Loucy (cell line): Measurements from ENCODE around the gene VSTM2B.

Experiments
- H2AFZ ChIP-seq: fragments of 200-600 bp; sonication (generic); 2 replicates; pipeline ENCODE4 v1.6.0; 2016; ENCODE audit warnings: antibody characterized with exemption, mild to moderate bottlenecking, low read length, moderate library complexity
- H3F3A ChIP-seq: fragments of 200-600 bp; 2 replicates; pipeline ENCODE4 v1.6.0; 2016; ENCODE audit warnings: antibody characterized with exemption, low read depth, mild to moderate bottlenecking
- H3K27me3 ChIP-seq: fragments of 200-600 bp; sonication (generic); 2 replicates; pipeline ENCODE4 v1.6.1; 2014; ENCODE audit warnings: low read length, mild to moderate bottlenecking; ENCODE audit not compliant: insufficient read depth, poor library complexity, severe bottlenecking
- H3K36me3 ChIP-seq: fragments of 200-600 bp; sonication (generic); 2 replicates; pipeline ENCODE4 v1.6.1; 2016; ENCODE audit warnings: low read length; ENCODE audit not compliant: insufficient read depth
- H3K4me1 ChIP-seq: fragments of 200-600 bp; sonication (generic); 2 replicates; pipeline ENCODE4 v1.5.1; 2014; ENCODE audit warnings: low read length, mild to moderate bottlenecking; ENCODE audit not compliant: insufficient read depth, poor library complexity, severe bottlenecking
- H3K4me2 ChIP-seq: fragments of 200-600 bp; sonication (generic); 2 replicates; pipeline ENCODE4 v1.6.0; 2014; ENCODE audit warnings: antibody characterized with exemption, low read length, low read depth, mild to moderate bottlenecking; ENCODE audit not compliant: poor library complexity, severe bottlenecking
- H3K4me3 ChIP-seq: fragments of 200-600 bp; sonication (generic); 2 replicates; pipeline ENCODE4 v1.5.1; 2014; ENCODE audit warnings: low read length, mild to moderate bottlenecking, mixed read lengths; ENCODE audit not compliant: poor library complexity, severe bottlenecking
- H3K79me2 ChIP-seq: fragments of 200-600 bp; sonication (generic); 2 replicates; pipeline ENCODE4 v1.6.1; 2014; ENCODE audit warnings: low read length; ENCODE audit not compliant: insufficient read depth
- H3K9ac ChIP-seq: fragments of 200-600 bp; sonication (generic); 2 replicates; pipeline ENCODE4 v1.6.0; 2014; ENCODE audit warnings: mild to moderate bottlenecking, low read depth, low read length, moderate library complexity; ENCODE audit not compliant: poor library complexity, severe bottlenecking
- H3K9me2 ChIP-seq: fragments of 200-600 bp; sonication (generic); replicated peaks from 2 replicates; pipeline ENCODE4 v1.6.1; 2016; ENCODE audit warnings: low read depth, low read length, mixed read lengths
- H3K9me3 ChIP-seq: fragments of 200-600 bp; sonication (generic); 2 replicates; pipeline ENCODE4 v1.6.1; 2014; ENCODE audit warnings: mild to moderate bottlenecking, antibody characterized with exemption, low read length, low read depth; ENCODE audit not compliant: insufficient read depth
- H4K20me1 ChIP-seq: fragments of 200-600 bp; sonication (generic); 2 replicates; pipeline ENCODE4 v1.6.0; 2014; ENCODE audit warnings: antibody characterized with exemption, low read length, mild to moderate bottlenecking; ENCODE audit not compliant: insufficient read depth, poor library complexity, severe bottlenecking
- EZH2phosphoT487 ChIP-seq: fragments of 200-600 bp; IDR thresholded peaks from 2 replicates; pipeline ENCODE4 v1.6.1; 2018; ENCODE audit warnings: antibody characterized with exemption, mild to moderate bottlenecking, moderate library complexity, borderline replicate concordance
- TF ChIP-seq, protein P1 (sequence below): fragments of 200-600 bp; sonication (generic); conservative IDR thresholded peaks from 2 replicates; pipeline ENCODE4 v1.5.1; 2014; ENCODE audit warnings: mild to moderate bottlenecking, antibody characterized with exemption, low read length

VSTM2B gene

DNA sequence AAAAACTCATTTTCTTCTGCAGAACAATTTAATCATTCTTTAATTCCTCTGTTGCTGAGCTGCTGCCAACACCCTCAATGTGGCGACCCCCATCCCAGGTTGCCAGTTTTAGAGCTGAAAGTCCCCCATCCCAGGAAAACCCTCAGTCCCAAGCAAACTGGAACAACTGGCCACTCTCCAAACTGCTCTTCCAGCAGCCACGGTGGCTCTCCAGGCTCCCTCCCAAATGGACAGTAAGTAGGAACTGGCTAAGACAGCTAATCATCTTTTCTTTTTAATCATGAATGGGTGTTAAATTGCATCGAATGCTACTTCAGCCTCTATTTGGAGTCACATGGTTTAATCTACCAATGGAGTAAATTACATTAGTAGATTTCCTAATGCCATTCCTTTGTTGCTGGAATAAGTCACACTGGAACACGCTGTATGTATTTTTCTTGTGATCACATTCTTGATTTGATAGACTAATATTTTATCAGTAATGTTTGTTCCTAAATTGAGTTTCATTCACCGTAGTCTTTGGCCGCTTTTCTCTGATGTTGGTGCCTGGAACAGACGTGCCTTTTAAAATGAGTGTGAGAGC lies 33.7 kb upstream of the VSTM2B start:
- Histone ChIP-seq H3F3A (no peaks in the 10 kb centered on the region), H3K9me3 (peaks cover 6% of the 10 kb centered on the region; the same call in 1 of the 2 replicates), H4K20me1 (no peaks in the 10 kb centered on the region), H3K9me2 (no peaks in the 10 kb centered on the region), H3K9ac (no peak overlapping the region), H3K4me1 (no peaks in the 10 kb centered on the region), H3K79me2 (no peaks in the 10 kb centered on the region), H3K27me3 (no peaks in the 10 kb centered on the region), H3K4me2 (no peak overlapping the region), H2AFZ (no peak overlapping the region), H3K36me3 (no peaks in the 10 kb centered on the region), H3K4me3 (no peak overlapping the region)
- TF ChIP-seq, protein P1, sequence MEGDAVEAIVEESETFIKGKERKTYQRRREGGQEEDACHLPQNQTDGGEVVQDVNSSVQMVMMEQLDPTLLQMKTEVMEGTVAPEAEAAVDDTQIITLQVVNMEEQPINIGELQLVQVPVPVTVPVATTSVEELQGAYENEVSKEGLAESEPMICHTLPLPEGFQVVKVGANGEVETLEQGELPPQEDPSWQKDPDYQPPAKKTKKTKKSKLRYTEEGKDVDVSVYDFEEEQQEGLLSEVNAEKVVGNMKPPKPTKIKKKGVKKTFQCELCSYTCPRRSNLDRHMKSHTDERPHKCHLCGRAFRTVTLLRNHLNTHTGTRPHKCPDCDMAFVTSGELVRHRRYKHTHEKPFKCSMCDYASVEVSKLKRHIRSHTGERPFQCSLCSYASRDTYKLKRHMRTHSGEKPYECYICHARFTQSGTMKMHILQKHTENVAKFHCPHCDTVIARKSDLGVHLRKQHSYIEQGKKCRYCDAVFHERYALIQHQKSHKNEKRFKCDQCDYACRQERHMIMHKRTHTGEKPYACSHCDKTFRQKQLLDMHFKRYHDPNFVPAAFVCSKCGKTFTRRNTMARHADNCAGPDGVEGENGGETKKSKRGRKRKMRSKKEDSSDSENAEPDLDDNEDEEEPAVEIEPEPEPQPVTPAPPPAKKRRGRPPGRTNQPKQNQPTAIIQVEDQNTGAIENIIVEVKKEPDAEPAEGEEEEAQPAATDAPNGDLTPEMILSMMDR, result no peak
- TF ChIP-seq EZH2phosphoT487, result no peak

DNA sequence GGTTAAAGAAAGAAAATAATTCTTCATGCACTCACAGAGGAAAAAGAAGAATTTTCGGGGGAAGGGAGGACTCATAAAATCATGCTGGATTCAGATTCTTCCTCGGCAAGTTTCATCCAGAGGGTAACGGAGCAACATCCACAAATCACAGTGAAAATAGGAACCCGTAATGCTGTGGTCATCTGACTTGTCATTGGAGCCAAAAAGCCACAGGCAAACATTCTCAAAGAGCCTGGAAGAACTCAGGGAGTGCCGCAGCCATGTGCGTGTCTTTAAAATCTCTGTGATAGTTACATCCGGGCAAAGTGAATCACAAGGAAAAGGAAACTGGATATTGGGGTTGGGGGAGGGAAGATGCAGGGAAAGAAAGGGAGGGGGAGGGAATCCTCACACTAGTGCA lies 33.0 kb upstream of the VSTM2B start:
- TF ChIP-seq, protein P1, result no peak
- no peak for TF ChIP-seq EZH2phosphoT487
- no peaks in the 10 kb centered on the region for H4K20me1 ChIP-seq
- no peaks in the 10 kb centered on the region for H3K9me2 ChIP-seq
- no peak overlapping the region for H2AFZ ChIP-seq
- H3K4me2 ChIP-seq, result no peak overlapping the region
- H3K79me2 ChIP-seq, result no peaks in the 10 kb centered on the region
- H3K27me3 ChIP-seq, result no peaks in the 10 kb centered on the region
- H3K9ac ChIP-seq, result no peak overlapping the region
- H3K4me3 ChIP-seq, result no peak overlapping the region
- H3K36me3 ChIP-seq, result no peaks in the 10 kb centered on the region
- no peaks in the 10 kb centered on the region for H3K4me1 ChIP-seq
- H3F3A ChIP-seq, result no peaks in the 10 kb centered on the region
- H3K9me3 ChIP-seq, result peaks cover 6% of the 10 kb centered on the region; the same call in 1 of the 2 replicates

DNA sequence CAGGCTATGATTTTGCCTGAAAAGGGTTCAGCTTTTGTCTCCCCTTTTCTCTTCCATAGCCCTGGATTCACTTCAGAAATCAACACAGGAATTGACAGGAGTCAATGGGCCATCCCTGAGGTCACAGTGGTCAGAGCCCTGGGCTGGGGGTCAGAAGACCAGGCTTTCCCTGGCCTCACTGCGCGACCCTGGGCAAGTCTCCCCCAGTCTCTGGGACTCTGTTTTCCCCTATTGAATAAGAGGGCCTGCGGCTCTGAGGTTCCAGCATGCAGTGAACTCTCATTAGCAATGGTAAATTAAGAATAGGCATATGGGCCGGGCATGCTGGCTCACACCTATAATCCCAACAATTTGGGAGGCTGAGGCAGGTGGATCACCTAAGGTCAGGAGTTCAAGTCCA lies 30.7 kb upstream of the VSTM2B start:
- H4K20me1 ChIP-seq, result no peaks in the 10 kb centered on the region
- H3K79me2 ChIP-seq, result no peaks in the 10 kb centered on the region
- no peak overlapping the region for H3K4me3 ChIP-seq
- no peaks in the 10 kb centered on the region for H3F3A ChIP-seq
- H3K36me3 ChIP-seq, result no peaks in the 10 kb centered on the region
- peaks cover 6% of the 10 kb centered on the region; the same call in 1 of the 2 replicates for H3K9me3 ChIP-seq
- H3K27me3 ChIP-seq, result no peaks in the 10 kb centered on the region
- no peak overlapping the region for H2AFZ ChIP-seq
- TF ChIP-seq, protein P1, result no peak
- TF ChIP-seq EZH2phosphoT487, result no peak
- H3K9me2 ChIP-seq, result no peaks in the 10 kb centered on the region
- H3K4me1 ChIP-seq, result no peaks in the 10 kb centered on the region
- no peak overlapping the region for H3K4me2 ChIP-seq
- H3K9ac ChIP-seq, result no peak overlapping the region
